Keratinocyte (primary cell): ENCODE measurements around the gene LPAR1.

Experiments
- CTCF ChIP-seq, 3 experiments: IDR thresholded peaks in 1 of 3; conservative IDR thresholded peaks in 1 of 3; optimal IDR thresholded peaks in 1 of 3; 2 replicates in 2 of 3; 3 replicates in 1 of 3; pipeline versions ENCODE3 to v1.5.1; 2011; ENCODE audit warnings: low read length in 3 of 3, mild to moderate bottlenecking in 3 of 3, moderate library complexity in 2 of 3, control low read depth in 1 of 3, inconsistent platforms in 1 of 3; ENCODE audit not compliant: insufficient read depth in 2 of 3; ENCODE audit errors: extremely low read depth in 1 of 3
- EZH2 ChIP-seq: IDR thresholded peaks from one replicate; pipeline ENCODE4 v1.6.1; 2012; ENCODE audit warnings: inconsistent platforms, mild to moderate bottlenecking, low read length, moderate library complexity

GRCh38 chr9:110847671-110848070 is 190.6 kb downstream of the LPAR1 start:
- TF ChIP-seq CTCF (optimal IDR thresholded peaks at IDR 0.05 in 1 of 3, IDR thresholded peaks at IDR 0.05 in 1 of 3, conservative IDR thresholded peaks at IDR 0.05 in 1 of 3; ENCODE audit: extremely low read depth in 1 of 3, insufficient read depth in 2 of 3, low read length in 3 of 3): no peak
- TF ChIP-seq EZH2: no peak
